ENCODE data around the gene XPC.

The XPC gene

GRCh38 chr3:14179795-14180194, 1.4 kb upstream of the XPC start:
- TF ChIP-seq CTCF (IDR thresholded peaks at IDR 0.05), result no peak
- Histone ChIP-seq H3K4me3 (no peak overlapping the region), H3K27ac (no peak overlapping the region)
- DNase-seq (ENCODE audit: low spot score), result no peak

- peak overlapping the region; percentile 78 to 82 for H3K27ac ChIP-seq
- no peak for TF ChIP-seq CTCF (IDR thresholded peaks at IDR 0.05)
- no peak for DNase-seq (ENCODE audit: low spot score)
- H3K4me3 ChIP-seq, result peak overlapping the region; percentile 83
These were observed 689 bp upstream of the XPC start for GRCh38 chr3:14179114-14179465.

GRCh38 chr3:14177580-14178246, 688 bp downstream of the XPC start:
- peak overlapping the region; percentile 83 for H3K4me3 ChIP-seq
- TF ChIP-seq CTCF (IDR thresholded peaks at IDR 0.05), result no peak
- DNase-seq (ENCODE audit: low spot score), result no peak
- H3K27ac ChIP-seq, result peak overlapping the region; percentile 94

- TF ChIP-seq CTCF (IDR thresholded peaks at IDR 0.05), result no peak
- H3K4me3 ChIP-seq, result no peak overlapping the region
- H3K27ac ChIP-seq, result no peak overlapping the region
- no peak for DNase-seq (ENCODE audit: low spot score)
These were observed 2.9 kb downstream of the XPC start for GRCh38 chr3:14175383-14176037.

GRCh38 chr3:14174483-14174882, 3.9 kb downstream of the XPC start:
- no peak for DNase-seq (ENCODE audit: low spot score)
- Histone ChIP-seq H3K27ac (no peak overlapping the region), H3K4me3 (no peak overlapping the region)
- no peak for TF ChIP-seq CTCF (IDR thresholded peaks at IDR 0.05)

- H3K27ac ChIP-seq, result no peak overlapping the region
- DNase-seq (ENCODE audit: low spot score), result no peak
- no peak overlapping the region for H3K4me3 ChIP-seq
- no peak for TF ChIP-seq CTCF (IDR thresholded peaks at IDR 0.05)
These were observed 5.9 kb downstream of the XPC start for GRCh38 chr3:14172496-14172895.

GRCh38 chr3:14170531-14171159, 7.8 kb downstream of the XPC start:
- TF ChIP-seq CTCF (IDR thresholded peaks at IDR 0.05), result no peak
- H3K4me3 ChIP-seq, result no peak overlapping the region
- H3K27ac ChIP-seq, result no peak overlapping the region
- no peak for DNase-seq (ENCODE audit: low spot score)
